Neural progenitor cell (in vitro differentiated cells): ENCODE measurements around the gene RAD51B. TPM values are rescaled to one million over a fixed set of nuclear protein-coding genes. Genes with fewer than 3 reads are reported as not detected.

Experiments used
- DNase-seq: peaks from one replicate; pipeline ENCODE4 v3.0.0-alpha.2; 2016; ENCODE audit warnings: low spot score
- H2AFZ ChIP-seq: fragments of 200-600 bp; sonication (generic); replicated peaks from 2 replicates; pipeline ENCODE4 v1.6.1; 2016; ENCODE audit warnings: antibody characterized with exemption
- H3F3A ChIP-seq: fragments of 200-600 bp; sonication (generic); 2 replicates; pipeline ENCODE4 v1.6.1; 2016; ENCODE audit warnings: antibody characterized with exemption, low read depth
- H3K27ac ChIP-seq: fragments of 200-600 bp; sonication (generic); 2 replicates; pipeline ENCODE4 v1.5.1; 2016; ENCODE audit warnings: mild to moderate bottlenecking
- H3K27me3 ChIP-seq: fragments of 200-600 bp; sonication (generic); 2 replicates; pipeline ENCODE4 v1.6.1; 2016; ENCODE audit warnings: mild to moderate bottlenecking, moderate library complexity
- H3K36me3 ChIP-seq: fragments of 200-600 bp; sonication (generic); 2 replicates; pipeline ENCODE4 v1.5.1; 2016
- H3K4me1 ChIP-seq: fragments of 200-600 bp; sonication (generic); 2 replicates; pipeline ENCODE4 v1.6.1; 2016; ENCODE audit warnings: mixed run types
- H3K4me2 ChIP-seq: fragments of 200-600 bp; sonication (generic); 2 replicates; pipeline ENCODE4 v1.6.1; 2016
- H3K4me3 ChIP-seq: fragments of 200-600 bp; sonication (generic); 2 replicates; pipeline ENCODE4 v1.5.1; 2016
- H3K79me2 ChIP-seq: fragments of 200-600 bp; sonication (generic); 2 replicates; pipeline ENCODE4 v1.6.1; 2016; ENCODE audit warnings: low read depth
- H3K9ac ChIP-seq: fragments of 200-600 bp; sonication (generic); 2 replicates; pipeline ENCODE4 v1.6.1; 2016
- H3K9me3 ChIP-seq: fragments of 200-600 bp; sonication (generic); 2 replicates; pipeline ENCODE4 v1.5.1; 2016; ENCODE audit warnings: low read depth
- H4K20me1 ChIP-seq: fragments of 200-600 bp; sonication (generic); 2 replicates; pipeline ENCODE4 v1.6.1; 2016; ENCODE audit warnings: low read depth
- H3K27ac Mint-ChIP-seq: 3 replicates; pipeline ENCODE4 v1.8.0; 2021; ENCODE audit warnings: mixed read lengths
- H3K27me3 Mint-ChIP-seq: 2 replicates; pipeline ENCODE4 v1.8.0; 2022; ENCODE audit warnings: low read depth, mild to moderate bottlenecking, inconsistent platforms, moderate library complexity, mixed read lengths; ENCODE audit not compliant: insufficient read depth
- H3K36me3 Mint-ChIP-seq: 3 replicates; pipeline ENCODE4 v1.8.0; 2021; ENCODE audit warnings: mixed read lengths
- H3K4me1 Mint-ChIP-seq: 3 replicates; pipeline ENCODE4 v1.8.0; 2021; ENCODE audit warnings: mixed read lengths
- H3K4me3 Mint-ChIP-seq: 3 replicates; pipeline ENCODE4 v1.8.0; 2021; ENCODE audit warnings: mild to moderate bottlenecking, moderate library complexity, mixed read lengths
- H3K9me3 Mint-ChIP-seq: 3 replicates; pipeline ENCODE4 v1.8.0; 2020; ENCODE audit warnings: mixed read lengths
- EZH2 ChIP-seq: fragments of 200-600 bp; sonication (generic); IDR thresholded peaks from 2 replicates; pipeline ENCODE4 v1.6.1; 2017; ENCODE audit warnings: antibody characterized with exemption, mild to moderate bottlenecking, moderate library complexity
- EZH2phosphoT487 ChIP-seq: fragments of 200-600 bp; sonication (generic); IDR thresholded peaks from 2 replicates; pipeline ENCODE4 v1.6.1; 2017; ENCODE audit warnings: antibody characterized with exemption
- total RNA-seq: library from RNA; depleted of rRNA; stranded (reverse); fragments of >200 nt; gene quantifications from 2 replicates; pipeline ENCODE4 v1.2.3, GENCODE V29; 2015; ENCODE audit warnings: low replicate concordance
- TF ChIP-seq, protein P1 (sequence below): fragments of 200-600 bp; sonication (generic); IDR thresholded peaks from 2 replicates; pipeline ENCODE4 v1.5.1; 2017; ENCODE audit warnings: antibody characterized with exemption, mild to moderate bottlenecking

RAD51B gene
- total RNA-seq, 1 donor from 2014 or later: 50.5 TPM

DNA sequence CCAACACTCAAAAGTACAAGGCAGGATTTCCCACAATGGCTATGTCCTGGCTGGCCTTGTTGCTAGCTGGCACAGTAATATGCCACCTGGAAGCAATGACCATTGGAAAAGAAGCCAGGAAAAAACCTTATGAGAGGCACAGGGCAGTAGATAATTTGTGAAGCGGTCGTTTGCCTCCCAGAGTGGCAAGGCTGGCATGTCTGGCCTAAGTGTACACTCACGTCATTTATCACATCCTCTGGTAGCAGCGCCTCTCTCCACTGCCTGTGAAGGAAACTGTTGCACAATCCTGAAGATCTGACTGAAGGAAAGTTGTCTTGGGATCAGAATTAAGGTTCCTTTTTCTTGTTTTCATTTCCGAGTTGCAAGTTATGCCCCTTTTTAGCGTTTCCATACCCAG lies 564.8 kb downstream of the RAD51B start:
- no peak for DNase-seq
- no peaks in the 10 kb centered on the region for H3K9me3 ChIP-seq
- Mint-ChIP-seq H3K4me1 (peaks cover 31% of the 10 kb centered on the region), H3K9me3 (no peaks in the 10 kb centered on the region), H3K27ac (no peak overlapping the region), H3K27me3 (peaks cover 3% of the 10 kb centered on the region), H3K4me3 (no peak overlapping the region), H3K36me3 (no peaks in the 10 kb centered on the region)
- peaks cover 11% of the 10 kb centered on the region for H3K4me1 ChIP-seq
- H3K9ac ChIP-seq: no peak overlapping the region
- H3K27me3 ChIP-seq: no peaks in the 10 kb centered on the region
- no peak overlapping the region for H3K4me2 ChIP-seq
- TF ChIP-seq EZH2phosphoT487: no peak
- H3K79me2 ChIP-seq: no peaks in the 10 kb centered on the region
- no peak overlapping the region for H2AFZ ChIP-seq
- no peak overlapping the region for H3K27ac ChIP-seq
- peaks cover 11% of the 10 kb centered on the region for H3F3A ChIP-seq
- no peaks in the 10 kb centered on the region for H3K36me3 ChIP-seq
- no peaks in the 10 kb centered on the region for H4K20me1 ChIP-seq
- H3K4me3 ChIP-seq: no peak overlapping the region

GRCh38 chr14:68384881-68385280 lies 565.3 kb downstream of the RAD51B start:
- H3K27ac Mint-ChIP-seq: peak overlapping the region; percentile 50

GRCh38 chr14:68386446-68386845 lies 566.9 kb downstream of the RAD51B start:
- Histone ChIP-seq H3K4me1 (peaks cover 11% of the 10 kb centered on the region), H3K9me3 (no peaks in the 10 kb centered on the region), H3K79me2 (no peaks in the 10 kb centered on the region), H3K4me2 (peak overlapping the region; percentile 37), H3F3A (peaks cover 11% of the 10 kb centered on the region), H3K27me3 (no peaks in the 10 kb centered on the region), H3K9ac (no peak overlapping the region), H4K20me1 (no peaks in the 10 kb centered on the region), H3K27ac (no peak overlapping the region), H2AFZ (no peak overlapping the region), H3K36me3 (no peaks in the 10 kb centered on the region), H3K4me3 (no peak overlapping the region)
- DNase-seq: no peak
- TF ChIP-seq, protein P1, sequence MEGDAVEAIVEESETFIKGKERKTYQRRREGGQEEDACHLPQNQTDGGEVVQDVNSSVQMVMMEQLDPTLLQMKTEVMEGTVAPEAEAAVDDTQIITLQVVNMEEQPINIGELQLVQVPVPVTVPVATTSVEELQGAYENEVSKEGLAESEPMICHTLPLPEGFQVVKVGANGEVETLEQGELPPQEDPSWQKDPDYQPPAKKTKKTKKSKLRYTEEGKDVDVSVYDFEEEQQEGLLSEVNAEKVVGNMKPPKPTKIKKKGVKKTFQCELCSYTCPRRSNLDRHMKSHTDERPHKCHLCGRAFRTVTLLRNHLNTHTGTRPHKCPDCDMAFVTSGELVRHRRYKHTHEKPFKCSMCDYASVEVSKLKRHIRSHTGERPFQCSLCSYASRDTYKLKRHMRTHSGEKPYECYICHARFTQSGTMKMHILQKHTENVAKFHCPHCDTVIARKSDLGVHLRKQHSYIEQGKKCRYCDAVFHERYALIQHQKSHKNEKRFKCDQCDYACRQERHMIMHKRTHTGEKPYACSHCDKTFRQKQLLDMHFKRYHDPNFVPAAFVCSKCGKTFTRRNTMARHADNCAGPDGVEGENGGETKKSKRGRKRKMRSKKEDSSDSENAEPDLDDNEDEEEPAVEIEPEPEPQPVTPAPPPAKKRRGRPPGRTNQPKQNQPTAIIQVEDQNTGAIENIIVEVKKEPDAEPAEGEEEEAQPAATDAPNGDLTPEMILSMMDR: no peak
- TF ChIP-seq EZH2phosphoT487 (no peak), EZH2 (no peak)
- Mint-ChIP-seq H3K27me3 (peaks cover 7% of the 10 kb centered on the region), H3K9me3 (peaks cover 8% of the 10 kb centered on the region), H3K4me3 (no peak overlapping the region), H3K27ac (no peak overlapping the region), H3K4me1 (peaks cover 37% of the 10 kb centered on the region), H3K36me3 (peaks cover 5% of the 10 kb centered on the region)

More at GRCh38 chr14:68384881-68385280, 565.3 kb downstream of the RAD51B start:
- H2AFZ ChIP-seq: no peak overlapping the region
- H4K20me1 ChIP-seq: no peaks in the 10 kb centered on the region
- Mint-ChIP-seq H3K4me3 (no peak overlapping the region), H3K36me3 (no peaks in the 10 kb centered on the region), H3K9me3 (no peaks in the 10 kb centered on the region), H3K4me1 (peaks cover 29% of the 10 kb centered on the region), H3K27me3 (peaks cover 3% of the 10 kb centered on the region)
- H3F3A ChIP-seq: peaks cover 11% of the 10 kb centered on the region
- no peak overlapping the region for H3K27ac ChIP-seq
- no peaks in the 10 kb centered on the region for H3K9me3 ChIP-seq
- H3K36me3 ChIP-seq: no peaks in the 10 kb centered on the region
- H3K27me3 ChIP-seq: no peaks in the 10 kb centered on the region
- no peak overlapping the region for H3K9ac ChIP-seq
- DNase-seq: no peak
- H3K4me2 ChIP-seq: no peak overlapping the region
- peaks cover 11% of the 10 kb centered on the region for H3K4me1 ChIP-seq
- TF ChIP-seq, protein P1: no peak
- no peak for TF ChIP-seq EZH2phosphoT487
- TF ChIP-seq EZH2: no peak
- no peak overlapping the region for H3K4me3 ChIP-seq
- no peaks in the 10 kb centered on the region for H3K79me2 ChIP-seq

DNA sequence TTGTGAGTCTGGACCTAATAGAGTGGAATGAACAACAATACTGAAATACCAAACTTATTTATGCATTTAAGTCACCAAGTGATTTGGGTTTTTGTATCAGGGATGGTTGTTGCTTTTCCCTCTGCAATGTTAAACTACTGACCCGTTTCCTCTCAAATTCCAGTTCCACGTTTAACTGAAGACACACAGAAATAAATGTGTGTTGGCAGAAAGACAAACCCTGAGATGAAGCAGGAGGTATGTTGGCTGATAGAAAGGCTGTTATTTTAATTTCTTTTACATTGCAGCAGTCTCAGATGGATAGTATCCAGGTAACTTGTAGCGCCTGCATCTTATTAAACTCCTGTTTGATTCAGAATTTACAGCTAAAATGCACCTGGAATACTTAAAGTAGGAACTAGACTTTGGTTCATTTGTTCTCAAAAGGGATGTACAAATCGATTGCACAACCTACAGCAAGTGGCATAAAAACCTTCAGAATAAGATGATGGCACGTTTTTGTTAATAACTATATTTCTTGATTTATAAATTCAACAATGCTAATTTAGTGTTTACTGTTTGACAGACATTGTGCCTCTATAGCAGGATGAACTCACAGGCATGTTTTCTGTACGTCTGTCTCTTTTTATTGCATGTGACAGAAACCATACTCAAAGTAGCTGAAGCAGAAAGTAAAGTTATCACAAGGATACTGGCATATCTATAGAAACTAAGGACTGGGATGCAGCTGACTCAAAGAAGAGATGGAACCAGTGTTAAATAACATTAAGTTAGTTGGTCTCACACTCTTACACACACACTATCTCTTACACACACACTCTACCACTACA lies 567.6 kb downstream of the RAD51B start:
- H3F3A ChIP-seq: peaks cover 16% of the 10 kb centered on the region
- no peak for TF ChIP-seq EZH2phosphoT487
- TF ChIP-seq EZH2: no peak
- TF ChIP-seq, protein P1: no peak
- H3K9me3 ChIP-seq: no peaks in the 10 kb centered on the region
- no peaks in the 10 kb centered on the region for H3K27me3 ChIP-seq
- H3K9ac ChIP-seq: no peak overlapping the region
- no peak overlapping the region for H3K4me3 Mint-ChIP-seq
- H3K27ac Mint-ChIP-seq: peak overlapping the region; percentile 52
- H3K4me3 ChIP-seq: no peak overlapping the region
- no peak overlapping the region for H3K27ac ChIP-seq
- peaks cover 42% of the 10 kb centered on the region for H3K4me1 Mint-ChIP-seq
- H3K79me2 ChIP-seq: no peaks in the 10 kb centered on the region
- no peaks in the 10 kb centered on the region for H4K20me1 ChIP-seq
- no peak overlapping the region for H2AFZ ChIP-seq
- DNase-seq: no peak
- H3K4me1 ChIP-seq: peaks cover 17% of the 10 kb centered on the region
- H3K4me2 ChIP-seq: peak overlapping the region; percentile 37
- peaks cover 5% of the 10 kb centered on the region for H3K36me3 Mint-ChIP-seq
- H3K36me3 ChIP-seq: no peaks in the 10 kb centered on the region
- peaks cover 8% of the 10 kb centered on the region for H3K9me3 Mint-ChIP-seq
- H3K27me3 Mint-ChIP-seq: peaks cover 7% of the 10 kb centered on the region
